HG03460 (cell line): ENCODE results near the gene SLC6A17.

Source experiments
- ATAC-seq: cut with Tn5 transposase; IDR thresholded peaks from one replicate; pipeline ENCODE4 v1.9.1; 2021; ENCODE audit not compliant: unreplicated experiment

The SLC6A17 gene

GRCh38 chr1:110135246-110135645 is 15.0 kb upstream of the SLC6A17 start:
- ATAC-seq = no peak

GRCh38 chr1:110135666-110136065 is 14.6 kb upstream of the SLC6A17 start:
- no peak for ATAC-seq

- ATAC-seq = no peak
Observed at GRCh38 chr1:110136911-110137310, 13.4 kb upstream of the SLC6A17 start.

- no peak for ATAC-seq
Observed at GRCh38 chr1:110138956-110139355, 11.3 kb upstream of the SLC6A17 start.

- ATAC-seq = no peak
Observed at GRCh38 chr1:110144366-110144765, 5.9 kb upstream of the SLC6A17 start.

GRCh38 chr1:110148961-110149360 is 1.3 kb upstream of the SLC6A17 start:
- no peak for ATAC-seq

GRCh38 chr1:110151175-110151669 is 928 bp downstream of the SLC6A17 start:
- ATAC-seq = no peak

GRCh38 chr1:110152133-110152785 is 2.0 kb downstream of the SLC6A17 start:
- ATAC-seq = no peak

GRCh38 chr1:110153407-110153950 is 3.2 kb downstream of the SLC6A17 start:
- ATAC-seq = no peak

- ATAC-seq = no peak
Observed at GRCh38 chr1:110155878-110156522, 5.7 kb downstream of the SLC6A17 start.

- no peak for ATAC-seq
Observed at GRCh38 chr1:110158261-110158660, 8.0 kb downstream of the SLC6A17 start.

GRCh38 chr1:110159168-110159567 is 8.9 kb downstream of the SLC6A17 start:
- no peak for ATAC-seq

- ATAC-seq = no peak
Observed at GRCh38 chr1:110160538-110161100, 10.3 kb downstream of the SLC6A17 start.

- no peak for ATAC-seq
Observed at GRCh38 chr1:110161165-110161564, 10.9 kb downstream of the SLC6A17 start.

GRCh38 chr1:110161849-110162248 is 11.6 kb downstream of the SLC6A17 start:
- no peak for ATAC-seq

- no peak for ATAC-seq
Observed at GRCh38 chr1:110163591-110163990, 13.3 kb downstream of the SLC6A17 start.

GRCh38 chr1:110164725-110165350 is 14.5 kb downstream of the SLC6A17 start:
- no peak for ATAC-seq

- no peak for ATAC-seq
Observed at GRCh38 chr1:110165761-110166231, 15.5 kb downstream of the SLC6A17 start.

- no peak for ATAC-seq
Observed at GRCh38 chr1:110166861-110167260, 16.6 kb downstream of the SLC6A17 start.

GRCh38 chr1:110170766-110171733 is 20.8 kb downstream of the SLC6A17 start:
- no peak for ATAC-seq
